HCT116 (cell line): Measurements from ENCODE around the gene KRTAP22-2.

Experiments
- ATF3 ChIP-seq: IDR thresholded peaks from 2 replicates; pipeline ENCODE4 v1.6.1; 2012
- CEBPB ChIP-seq: IDR thresholded peaks from 2 replicates; pipeline ENCODE4 v1.6.1; 2012; ENCODE audit warnings: low read depth
- CTCF ChIP-seq, 3 experiments: fragments of 200-600 bp in 1 of 3; sonication (generic) in 1 of 3; IDR thresholded peaks in 2 of 3; conservative IDR thresholded peaks in 1 of 3; 2 replicates each; pipeline ENCODE4 v1.5.1; 2012 to 2017; ENCODE audit warnings: low read depth in 2 of 3, low read length in 2 of 3, antibody characterized with exemption in 1 of 3, borderline replicate concordance in 1 of 3, control low read depth in 1 of 3, mild to moderate bottlenecking in 1 of 3, mixed read lengths in 1 of 3, mixed run types in 1 of 3, moderate library complexity in 1 of 3; ENCODE audit not compliant: insufficient read depth in 1 of 3
- ELF1 ChIP-seq: IDR thresholded peaks from 2 replicates; pipeline ENCODE4 v1.6.1; 2012; ENCODE audit warnings: low read depth, borderline replicate concordance
- EZH2phosphoT487 ChIP-seq: fragments of 200-600 bp; IDR thresholded peaks from 2 replicates; pipeline ENCODE4 v1.6.1; 2018; ENCODE audit warnings: antibody characterized with exemption, borderline replicate concordance
- JUND ChIP-seq: IDR thresholded peaks from 2 replicates; pipeline ENCODE4 v1.6.1; 2012
- POLR2A ChIP-seq: IDR thresholded peaks from 2 replicates; pipeline ENCODE4 v1.7.0; 2011; ENCODE audit warnings: borderline replicate concordance; ENCODE audit not compliant: insufficient read depth, insufficient read length; ENCODE audit errors: extremely low read depth
- POLR2AphosphoS5 ChIP-seq: IDR thresholded peaks from 2 replicates; pipeline ENCODE4 v1.6.1; 2011; ENCODE audit warnings: mild to moderate bottlenecking, low read depth, low read length, moderate library complexity
- RAD21 ChIP-seq: IDR thresholded peaks from 2 replicates; pipeline ENCODE4 v1.6.1; 2012; ENCODE audit warnings: low read depth, mild to moderate bottlenecking
- SRF ChIP-seq: IDR thresholded peaks from 2 replicates; pipeline ENCODE4 v1.6.1; 2012; ENCODE audit warnings: low read depth
- YY1 ChIP-seq: IDR thresholded peaks from 2 replicates; pipeline ENCODE4 v1.6.1; 2011; ENCODE audit warnings: low read length, low read depth, moderate library complexity, mild to moderate bottlenecking; ENCODE audit not compliant: insufficient replicate concordance; ENCODE audit errors: extremely low read depth

GRCh38 chr21:30563630-30564029 lies 26.6 kb downstream of the KRTAP22-2 start:
- no peak for TF ChIP-seq POLR2A
- no peak for TF ChIP-seq SRF
- TF ChIP-seq POLR2AphosphoS5: no peak
- TF ChIP-seq EZH2phosphoT487: no peak
- no peak for TF ChIP-seq CTCF (IDR thresholded peaks at IDR 0.05 in 2 of 3, conservative IDR thresholded peaks at IDR 0.05 in 1 of 3; ENCODE audit: borderline replicate concordance in 1 of 3, insufficient read depth in 1 of 3, low read depth in 2 of 3, low read length in 2 of 3)
- no peak for TF ChIP-seq YY1
- TF ChIP-seq ELF1: no peak
- TF ChIP-seq JUND: no peak
- no peak for TF ChIP-seq CEBPB
- TF ChIP-seq ATF3: no peak
- no peak for TF ChIP-seq RAD21
